Measurements from ENCODE around the gene PTPRK. TPM values are rescaled to one million over a fixed set of nuclear protein-coding genes. Genes with fewer than 3 reads are reported as not detected.

The PTPRK gene
- total RNA-seq, 4 donors from 2014 or later = 20.0 to 64.2 (median 36.6) TPM

GRCh38 chr6:128242765-128243403, 277.5 kb downstream of the PTPRK start:
- intact Hi-C loops (cut with DNase I; ENCODE audit: low total_unique reads) = no loop called here
- Histone ChIP-seq H3K4me3 (no peak overlapping the region), H3K4me1 (no peaks in the 10 kb centered on the region), H3K27me3 (no peaks in the 10 kb centered on the region), H3K27ac (no peak overlapping the region), H3K36me3 (no peaks in the 10 kb centered on the region), H3K9me3 (no peaks in the 10 kb centered on the region)
- no peak for DNase-seq
- TF ChIP-seq POLR2A (IDR thresholded peaks at IDR 0.05) (no peak), CTCF (IDR thresholded peaks at IDR 0.05) (no peak)

- intact Hi-C loops (cut with DNase I; ENCODE audit: low total_unique reads) = no loop called here
- TF ChIP-seq CTCF (IDR thresholded peaks at IDR 0.05) (no peak), POLR2A (IDR thresholded peaks at IDR 0.05) (no peak)
- Histone ChIP-seq H3K27me3 (no peaks in the 10 kb centered on the region), H3K27ac (no peak overlapping the region), H3K4me3 (no peak overlapping the region), H3K36me3 (no peaks in the 10 kb centered on the region), H3K4me1 (no peaks in the 10 kb centered on the region), H3K9me3 (no peaks in the 10 kb centered on the region)
- no peak for DNase-seq
These were observed 279.2 kb downstream of the PTPRK start for GRCh38 chr6:128241216-128241615.

GRCh38 chr6:128240024-128240428, 280.4 kb downstream of the PTPRK start:
- Histone ChIP-seq H3K4me3 (no peak overlapping the region), H3K27ac (no peak overlapping the region), H3K4me1 (no peaks in the 10 kb centered on the region), H3K27me3 (no peaks in the 10 kb centered on the region), H3K36me3 (no peaks in the 10 kb centered on the region), H3K9me3 (no peaks in the 10 kb centered on the region)
- no peak for TF ChIP-seq CTCF (IDR thresholded peaks at IDR 0.05)
- TF ChIP-seq POLR2A (IDR thresholded peaks at IDR 0.05) = no peak
- intact Hi-C loops (cut with DNase I; ENCODE audit: low total_unique reads) = no loop called here
- no peak for DNase-seq

- H3K9me3 ChIP-seq = no peaks in the 10 kb centered on the region
- TF ChIP-seq POLR2A (IDR thresholded peaks at IDR 0.05) (no peak), CTCF (IDR thresholded peaks at IDR 0.05) (no peak)
- intact Hi-C loops (cut with DNase I; ENCODE audit: low total_unique reads) = no loop called here
These were observed 281.3 kb downstream of the PTPRK start for GRCh38 chr6:128239146-128239545.

GRCh38 chr6:128238225-128238624, 282.2 kb downstream of the PTPRK start:
- TF ChIP-seq CTCF (IDR thresholded peaks at IDR 0.05) = no peak
- no peak for TF ChIP-seq POLR2A (IDR thresholded peaks at IDR 0.05)
- Histone ChIP-seq H3K27me3 (no peaks in the 10 kb centered on the region), H3K36me3 (no peaks in the 10 kb centered on the region), H3K9me3 (no peaks in the 10 kb centered on the region), H3K4me3 (no peak overlapping the region), H3K4me1 (no peaks in the 10 kb centered on the region), H3K27ac (no peak overlapping the region)
- DNase-seq = no peak
- intact Hi-C loops (cut with DNase I; ENCODE audit: low total_unique reads) = no loop called here

More at GRCh38 chr6:128239146-128239545, 281.3 kb downstream of the PTPRK start:
- no peak overlapping the region for H3K27ac ChIP-seq
- H3K4me3 ChIP-seq = no peak overlapping the region
- no peaks in the 10 kb centered on the region for H3K4me1 ChIP-seq
- no peak for DNase-seq
- H3K27me3 ChIP-seq = no peaks in the 10 kb centered on the region
- H3K36me3 ChIP-seq = no peaks in the 10 kb centered on the region
